CD4-positive, alpha-beta T cell treated with Interleukin-6 at 100 ng/mL for 8 hours (primary cell): Measurements from ENCODE around the gene IRF1.

Experiments used
- DNase-seq: peaks from one replicate; pipeline ENCODE4 v3.0.0-alpha.2; 2020; ENCODE audit warnings: mixed read lengths, low spot score

Gene IRF1

GRCh38 chr5:132461569-132462070, 29.0 kb downstream of the IRF1 start:
- DNase-seq, result no peak

GRCh38 chr5:132460846-132461568, 29.6 kb downstream of the IRF1 start:
- DNase-seq, result no peak

GRCh38 chr5:132459983-132460838, 30.4 kb downstream of the IRF1 start:
- no peak for DNase-seq

GRCh38 chr5:132459031-132459982, 31.3 kb downstream of the IRF1 start:
- DNase-seq, result no peak

GRCh38 chr5:132458651-132459030, 31.9 kb downstream of the IRF1 start:
- DNase-seq, result peak; percentile 43

- no peak for DNase-seq
Measured at GRCh38 chr5:132458226-132458560, 32.4 kb downstream of the IRF1 start.

- peak; percentile 37 for DNase-seq
Measured at GRCh38 chr5:132457371-132458225, 33.0 kb downstream of the IRF1 start.

- DNase-seq, result no peak
Measured at GRCh38 chr5:132456987-132457361, 33.6 kb downstream of the IRF1 start.

GRCh38 chr5:132456296-132456986, 34.1 kb downstream of the IRF1 start:
- DNase-seq, result peak; percentile 81

GRCh38 chr5:132455614-132456115, 34.9 kb downstream of the IRF1 start:
- DNase-seq, result no peak

GRCh38 chr5:132454361-132454760, 36.2 kb downstream of the IRF1 start:
- DNase-seq, result no peak

GRCh38 chr5:132451387-132451786, 39.2 kb downstream of the IRF1 start:
- DNase-seq, result no peak

GRCh38 chr5:132449060-132449459, 41.5 kb downstream of the IRF1 start:
- no peak for DNase-seq

- DNase-seq, result no peak
Measured at GRCh38 chr5:132447196-132447595, 43.4 kb downstream of the IRF1 start.

- DNase-seq, result no peak
Measured at GRCh38 chr5:132446621-132447020, 44.0 kb downstream of the IRF1 start.

- no peak for DNase-seq
Measured at GRCh38 chr5:132445930-132446329, 44.6 kb downstream of the IRF1 start.

GRCh38 chr5:132445640-132445923, 45.0 kb downstream of the IRF1 start:
- DNase-seq, result no peak

- no peak for DNase-seq
Measured at GRCh38 chr5:132444841-132445639, 45.5 kb downstream of the IRF1 start.

GRCh38 chr5:132444061-132444460, 46.5 kb downstream of the IRF1 start:
- no peak for DNase-seq
